NCI-H345 treated with DMSO at 0.1 percent for 48 hours (cell line): ENCODE data around the gene PCSK6.
"Not testable (repeated sequence)": the region's sequence is repeated elsewhere in the genome, so short reads cannot be mapped to it uniquely, and the experiment has no call there.

ENCODE experiments used
- DNase-seq: peaks from one replicate; lab custom pipeline; 2025; ENCODE audit not compliant: unreplicated experiment; lab: John Stamatoyannopoulos, UW

PCSK6 gene

DNA sequence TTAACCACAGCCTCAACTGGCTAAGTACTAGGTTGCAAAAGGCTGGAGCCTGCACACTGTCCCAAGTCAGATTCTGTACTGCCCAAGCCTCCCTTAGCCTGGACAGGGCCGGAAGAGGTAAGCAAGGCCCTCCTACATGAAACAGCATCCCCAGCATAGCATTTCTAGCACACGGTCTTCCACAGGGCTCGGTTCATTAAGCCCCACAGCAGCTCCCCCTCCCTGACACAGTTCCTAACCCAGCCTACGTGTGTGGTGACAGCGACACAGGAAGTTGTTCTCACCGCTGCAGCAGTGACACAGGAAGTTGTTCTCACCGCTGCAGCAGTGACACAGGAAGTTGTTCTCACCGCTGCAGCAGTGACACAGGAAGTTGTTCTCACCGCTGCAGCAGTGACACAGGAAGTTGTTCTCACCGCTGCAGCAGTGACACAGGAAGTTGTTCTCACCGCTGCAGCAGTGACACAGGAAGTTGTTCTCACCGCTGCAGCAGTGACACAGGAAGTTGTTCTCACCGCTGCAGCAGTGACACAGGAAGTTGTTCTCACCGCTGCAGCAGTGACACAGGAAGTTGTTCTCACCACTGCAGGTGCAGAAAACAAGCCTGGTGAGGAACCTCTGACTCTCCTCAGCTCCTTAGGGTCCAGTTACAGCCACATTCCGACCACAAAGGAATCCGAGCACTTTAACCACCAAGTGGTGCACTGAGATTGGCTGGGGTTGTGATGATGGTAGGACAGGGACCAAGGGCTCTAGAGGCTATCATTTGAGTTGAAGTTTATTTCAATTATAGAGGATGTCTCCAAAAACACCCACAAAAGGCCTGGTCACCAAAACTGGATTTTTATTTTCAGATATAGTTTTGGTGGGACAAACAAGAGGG lies 155.4 kb downstream of the PCSK6 start:
- DNase-seq: not testable (repeated sequence)

- DNase-seq: no peak
Measured at GRCh38 chr15:101332061-101332467, 157.4 kb downstream of the PCSK6 start.

DNA sequence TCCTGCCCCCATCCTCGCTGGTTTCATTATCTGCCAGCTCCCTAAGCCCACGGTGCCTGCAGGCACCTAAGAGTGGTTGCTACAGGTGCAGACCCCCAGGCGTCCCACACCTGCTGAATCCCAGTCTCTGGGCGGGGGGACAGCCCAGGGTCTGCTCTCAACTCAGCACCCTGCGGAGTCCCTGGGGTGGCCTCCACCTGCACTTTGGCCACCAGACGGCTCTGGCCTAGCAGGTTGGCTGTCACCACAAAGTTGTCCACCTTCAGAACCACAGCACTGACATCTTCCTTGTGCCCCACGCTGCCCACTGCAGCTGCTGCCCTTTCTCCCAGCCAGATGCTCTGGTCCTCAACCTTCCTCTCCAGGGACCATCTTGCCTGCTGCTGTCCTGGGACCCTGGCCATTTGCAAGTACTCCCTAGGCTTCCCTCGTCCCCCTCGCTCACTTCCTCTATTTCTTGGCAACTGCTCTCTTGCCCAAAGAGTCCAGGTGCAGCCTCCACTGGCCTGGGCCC lies 159.6 kb downstream of the PCSK6 start:
- no peak for DNase-seq

DNA sequence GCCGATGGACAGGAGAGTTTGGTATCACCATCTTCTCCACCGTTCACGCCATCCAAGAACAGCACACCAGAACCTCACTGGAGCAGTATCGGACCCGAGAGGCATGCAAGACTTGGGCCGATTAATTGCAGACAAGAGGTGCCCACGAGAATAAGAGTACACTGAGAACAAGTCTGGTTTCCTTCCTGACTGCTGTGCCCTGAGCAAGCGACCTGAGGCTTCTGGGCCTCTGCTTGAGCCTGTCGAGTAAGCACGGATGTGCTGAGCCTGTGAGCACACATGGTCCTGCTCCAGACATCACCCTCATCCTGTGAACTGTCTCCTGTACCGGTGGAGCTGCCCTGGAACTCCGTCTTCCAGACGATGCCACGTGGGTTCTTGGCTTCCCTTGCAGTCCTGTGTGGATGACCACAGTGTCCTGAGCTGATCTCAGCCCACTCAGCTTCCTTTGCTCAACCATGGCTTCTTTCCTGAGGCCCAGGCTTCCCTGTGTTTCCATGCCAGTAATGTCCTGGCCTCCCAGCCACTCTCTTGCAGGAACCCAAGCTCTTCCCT lies 160.1 kb downstream of the PCSK6 start:
- no peak for DNase-seq

- DNase-seq: no peak
Measured at GRCh38 chr15:101328001-101328400, 161.5 kb downstream of the PCSK6 start.

- no peak for DNase-seq
Measured at GRCh38 chr15:101327147-101327740, 162.3 kb downstream of the PCSK6 start.

DNA sequence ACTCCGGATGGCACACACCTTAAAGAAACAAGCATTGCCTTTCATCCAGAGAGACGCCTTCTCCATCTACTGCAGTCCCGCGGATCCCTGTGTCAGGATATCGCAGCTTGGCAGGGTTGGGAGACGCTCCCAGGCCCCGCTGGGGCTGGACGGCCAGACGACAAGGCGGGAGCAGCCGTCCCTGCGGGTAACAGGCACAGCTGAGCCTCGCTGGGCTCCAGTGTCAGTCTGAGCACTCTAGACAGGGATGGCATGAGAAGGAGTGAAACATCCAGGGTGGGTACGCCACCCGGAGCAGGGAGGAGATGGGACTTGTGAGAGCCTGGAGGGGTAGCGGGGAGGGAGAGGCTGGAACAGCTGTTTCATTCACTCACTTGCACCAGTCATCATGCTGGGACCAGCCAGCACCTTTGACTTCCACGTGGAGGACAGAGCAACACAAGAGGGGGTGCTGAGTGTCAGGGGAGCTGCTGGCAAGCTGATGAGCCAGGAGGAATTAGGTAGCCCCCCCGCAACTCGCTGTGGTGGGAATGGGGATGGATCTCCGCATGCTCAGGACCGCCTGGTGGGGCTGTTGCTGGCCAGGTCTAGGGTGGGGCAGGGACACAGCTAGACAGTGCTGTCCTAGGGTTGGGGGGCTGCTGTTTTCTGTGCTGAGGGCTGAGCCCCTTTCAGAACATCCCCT lies 162.9 kb downstream of the PCSK6 start:
- DNase-seq: no peak

DNA sequence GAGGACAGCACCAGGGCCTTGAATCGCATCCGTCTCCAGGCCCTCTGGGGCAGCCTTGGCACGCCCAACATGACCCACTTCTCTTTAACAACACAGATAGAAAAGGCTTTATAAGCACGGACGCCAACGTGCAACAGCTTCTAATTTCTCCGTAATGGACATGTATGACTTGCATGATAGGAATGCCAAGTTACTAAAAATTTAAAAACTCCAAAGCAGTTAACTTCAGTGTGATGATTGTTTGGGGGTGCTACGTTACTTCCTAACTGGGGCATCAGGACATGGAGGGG lies 163.5 kb downstream of the PCSK6 start:
- no peak for DNase-seq

DNA sequence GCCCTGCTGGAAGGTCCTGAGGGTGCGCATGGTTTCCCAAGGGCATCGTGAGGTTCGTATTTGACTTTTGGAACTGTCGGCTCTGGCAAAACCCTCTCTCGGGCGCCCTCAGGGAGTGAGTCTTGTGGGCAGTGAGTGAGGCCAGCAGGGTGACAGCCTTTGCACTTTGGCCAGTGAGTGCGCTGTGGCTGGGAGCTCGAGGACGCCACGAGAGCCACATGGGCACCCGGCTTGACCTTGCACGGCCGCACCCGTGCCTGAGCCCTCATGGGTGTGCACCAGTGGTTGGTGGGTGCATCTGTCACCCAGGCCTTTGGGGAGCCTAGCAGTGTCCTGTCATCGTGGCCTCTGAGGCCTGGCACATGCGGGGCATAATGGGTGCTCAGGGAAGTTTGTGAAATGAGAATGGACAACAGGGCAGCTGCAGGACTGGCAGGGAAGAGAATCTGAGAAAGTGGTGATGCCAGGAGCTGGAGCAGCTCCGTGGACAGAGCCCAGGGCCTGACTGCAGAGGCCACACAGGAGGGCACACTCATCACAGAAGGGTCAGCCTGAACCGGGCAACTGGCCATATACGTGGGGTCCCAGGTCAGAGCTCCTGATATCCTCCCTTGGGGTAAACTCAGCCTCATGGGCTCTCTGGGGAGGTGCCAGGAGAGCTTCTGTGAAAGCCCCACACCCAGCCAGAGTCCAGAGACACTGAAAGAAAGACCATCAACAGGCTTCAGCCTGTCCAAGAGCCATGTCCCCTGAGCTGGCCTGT lies 164.1 kb downstream of the PCSK6 start:
- DNase-seq: no peak

GRCh38 chr15:101324524-101325177 lies 164.9 kb downstream of the PCSK6 start:
- no peak for DNase-seq

DNA sequence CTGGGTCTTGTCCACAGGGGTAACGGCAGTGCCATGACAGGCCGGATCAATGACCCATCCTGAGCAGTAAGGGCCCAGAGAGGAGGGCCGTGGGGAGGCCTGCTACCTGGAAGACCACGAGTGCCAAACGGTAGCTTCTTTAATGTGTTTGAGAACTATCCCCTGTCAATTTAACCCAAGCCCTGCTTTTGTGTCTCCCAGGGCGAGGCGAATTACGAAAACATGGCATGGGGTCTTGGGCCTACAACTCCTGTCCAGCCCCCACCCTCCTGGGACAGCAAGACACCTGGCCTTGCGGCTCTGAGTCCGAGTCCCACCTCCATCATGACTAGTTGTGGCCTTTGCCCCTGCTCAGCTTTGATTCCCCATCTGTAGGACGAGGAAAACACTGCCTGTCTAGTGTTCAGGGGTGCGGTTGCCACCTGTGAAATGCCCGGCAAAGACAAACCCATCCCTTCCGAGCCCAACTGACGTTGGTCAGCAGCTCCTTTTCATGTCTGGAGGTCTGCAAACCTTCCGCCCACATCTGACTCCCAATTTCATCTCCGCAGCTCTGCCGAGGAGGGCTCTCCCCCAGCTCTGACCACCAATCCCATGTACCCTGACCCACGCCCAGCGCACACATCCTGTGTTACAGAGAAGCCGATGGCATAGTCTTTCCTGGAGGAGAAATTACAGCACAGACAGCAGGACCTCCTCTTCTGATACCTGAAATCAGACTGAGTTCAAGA lies 165.5 kb downstream of the PCSK6 start:
- no peak for DNase-seq

- no peak for DNase-seq
Measured at GRCh38 chr15:101322854-101323477, 166.5 kb downstream of the PCSK6 start.

GRCh38 chr15:101322016-101322695 lies 167.4 kb downstream of the PCSK6 start:
- DNase-seq: no peak

GRCh38 chr15:101320501-101321052 lies 168.9 kb downstream of the PCSK6 start:
- DNase-seq: no peak

DNA sequence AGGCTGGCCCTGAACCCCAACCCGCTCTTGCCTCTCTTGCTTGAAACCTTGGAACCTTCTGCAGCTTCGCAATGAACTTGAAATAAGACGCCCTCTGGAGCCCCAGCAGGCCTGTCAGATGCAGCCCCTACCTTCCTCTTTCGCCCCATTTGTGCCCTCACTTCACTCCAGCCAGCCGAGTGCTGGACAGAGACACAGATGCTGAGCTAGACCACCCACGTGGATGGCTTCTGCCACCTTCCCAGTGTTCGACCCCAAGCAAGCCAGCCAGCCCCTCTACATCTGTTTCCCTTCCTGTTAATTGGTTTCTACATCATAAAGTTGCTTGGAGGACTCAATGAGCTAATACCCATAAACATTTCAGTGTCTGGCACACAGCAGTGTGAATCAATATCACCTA lies 170.7 kb downstream of the PCSK6 start:
- no peak for DNase-seq

DNA sequence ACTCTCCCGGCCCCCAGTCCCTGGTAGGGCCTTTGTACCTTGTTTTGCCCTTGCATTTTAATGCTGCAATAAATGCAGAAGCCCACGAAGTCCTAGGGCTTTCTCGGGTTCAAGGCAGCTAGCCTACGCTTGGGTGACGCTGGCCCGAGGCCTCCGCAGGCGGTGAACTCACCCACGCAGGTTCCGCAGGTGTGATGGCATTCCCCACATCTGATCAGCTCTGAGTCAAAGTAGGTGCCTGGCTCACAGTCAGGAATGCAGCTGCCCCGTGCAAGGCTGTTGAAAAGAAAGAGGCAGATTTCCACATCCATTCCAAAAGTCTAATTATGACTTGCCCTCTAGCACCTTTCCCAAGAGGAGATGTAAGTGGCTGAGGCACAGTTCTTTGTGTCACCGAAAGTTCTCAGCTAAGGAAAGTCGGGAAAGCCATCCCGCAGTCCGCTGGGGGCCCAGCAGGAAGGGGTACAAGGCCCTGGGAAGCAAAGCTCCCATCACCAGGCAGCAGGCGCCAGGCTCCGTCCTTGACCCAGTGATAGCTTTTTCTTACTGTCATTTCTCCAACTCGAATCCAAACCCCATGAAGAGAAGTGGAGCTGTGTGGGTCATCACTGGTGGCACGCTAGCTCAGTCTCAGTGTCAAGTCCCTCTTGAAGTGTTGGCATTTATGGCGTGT lies 171.2 kb downstream of the PCSK6 start:
- no peak for DNase-seq

DNA sequence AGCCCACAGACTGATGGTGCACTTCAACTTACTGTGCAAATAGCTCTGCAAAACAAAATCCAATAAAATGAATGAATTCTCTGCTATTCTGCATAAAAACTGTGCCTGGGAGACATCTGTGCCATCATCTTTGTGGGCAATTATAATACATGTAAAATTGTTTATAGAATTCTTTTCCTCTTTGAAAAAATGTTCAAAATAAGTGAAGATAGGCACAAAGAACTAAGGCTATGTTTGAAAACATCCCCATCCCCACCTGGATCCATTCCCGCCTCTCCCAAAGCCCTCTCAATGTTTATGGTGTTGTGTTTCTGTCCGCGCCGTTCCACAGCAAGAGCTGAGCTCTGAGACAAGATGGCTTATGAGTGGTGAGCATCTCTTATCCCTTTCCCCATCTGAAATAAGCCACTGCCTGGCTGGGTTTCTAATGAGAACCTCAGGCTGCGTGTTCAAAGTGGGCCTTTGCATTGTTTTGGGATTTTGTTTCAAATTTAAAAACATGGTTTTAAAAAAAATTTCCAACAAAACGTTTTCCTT lies 172.1 kb downstream of the PCSK6 start:
- DNase-seq: no peak

GRCh38 chr15:101316529-101316928 lies 173.0 kb downstream of the PCSK6 start:
- DNase-seq: no peak
